ENCODE data around the gene GRM7.

DNA sequence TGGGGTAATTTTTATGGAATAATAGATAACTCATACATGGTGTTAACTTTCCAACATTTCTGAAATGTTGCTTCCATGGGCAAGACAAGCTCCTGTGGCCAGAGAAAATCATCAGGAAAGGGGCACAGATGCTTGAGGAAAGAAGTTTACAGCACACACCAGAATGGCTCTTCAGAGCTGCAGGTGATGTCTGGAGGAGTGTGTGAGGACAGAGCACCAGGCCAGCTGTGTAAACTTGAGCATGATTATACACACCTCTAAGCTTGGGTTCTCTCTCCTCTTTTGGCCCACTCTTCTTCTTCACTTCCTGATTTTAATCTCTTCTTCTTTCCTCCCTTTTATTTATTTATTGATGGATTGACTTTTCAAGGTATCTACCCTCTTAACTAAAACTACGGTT is 676.0 kb downstream of the GRM7 start:
- TF ChIP-seq EZH2phosphoT487 (IDR thresholded peaks at IDR 0.05; ENCODE audit: low read length) (no peak), EZH2 (optimal IDR thresholded peaks at IDR 0.05; ENCODE audit: low read depth, low read length) (no peak)
- TF ChIP-seq, protein P1, sequence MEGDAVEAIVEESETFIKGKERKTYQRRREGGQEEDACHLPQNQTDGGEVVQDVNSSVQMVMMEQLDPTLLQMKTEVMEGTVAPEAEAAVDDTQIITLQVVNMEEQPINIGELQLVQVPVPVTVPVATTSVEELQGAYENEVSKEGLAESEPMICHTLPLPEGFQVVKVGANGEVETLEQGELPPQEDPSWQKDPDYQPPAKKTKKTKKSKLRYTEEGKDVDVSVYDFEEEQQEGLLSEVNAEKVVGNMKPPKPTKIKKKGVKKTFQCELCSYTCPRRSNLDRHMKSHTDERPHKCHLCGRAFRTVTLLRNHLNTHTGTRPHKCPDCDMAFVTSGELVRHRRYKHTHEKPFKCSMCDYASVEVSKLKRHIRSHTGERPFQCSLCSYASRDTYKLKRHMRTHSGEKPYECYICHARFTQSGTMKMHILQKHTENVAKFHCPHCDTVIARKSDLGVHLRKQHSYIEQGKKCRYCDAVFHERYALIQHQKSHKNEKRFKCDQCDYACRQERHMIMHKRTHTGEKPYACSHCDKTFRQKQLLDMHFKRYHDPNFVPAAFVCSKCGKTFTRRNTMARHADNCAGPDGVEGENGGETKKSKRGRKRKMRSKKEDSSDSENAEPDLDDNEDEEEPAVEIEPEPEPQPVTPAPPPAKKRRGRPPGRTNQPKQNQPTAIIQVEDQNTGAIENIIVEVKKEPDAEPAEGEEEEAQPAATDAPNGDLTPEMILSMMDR (IDR thresholded peaks at IDR 0.05; ENCODE audit: low read length), result no peak
